Keratinocyte (primary cell): Measurements from ENCODE around the gene EYA4.

Source experiments
- EZH2 ChIP-seq: IDR thresholded peaks from one replicate; pipeline ENCODE4 v1.6.1; 2012; ENCODE audit warnings: inconsistent platforms, mild to moderate bottlenecking, low read length, moderate library complexity
- TF ChIP-seq, protein P1 (sequence below), 3 experiments: IDR thresholded peaks in 1 of 3; conservative IDR thresholded peaks in 1 of 3; optimal IDR thresholded peaks in 1 of 3; 2 replicates in 2 of 3; 3 replicates in 1 of 3; pipeline versions ENCODE3 to v1.5.1; 2011; ENCODE audit warnings: low read length in 3 of 3, mild to moderate bottlenecking in 3 of 3, moderate library complexity in 2 of 3, control low read depth in 1 of 3, inconsistent platforms in 1 of 3; ENCODE audit not compliant: insufficient read depth in 2 of 3; ENCODE audit errors: extremely low read depth in 1 of 3

DNA sequence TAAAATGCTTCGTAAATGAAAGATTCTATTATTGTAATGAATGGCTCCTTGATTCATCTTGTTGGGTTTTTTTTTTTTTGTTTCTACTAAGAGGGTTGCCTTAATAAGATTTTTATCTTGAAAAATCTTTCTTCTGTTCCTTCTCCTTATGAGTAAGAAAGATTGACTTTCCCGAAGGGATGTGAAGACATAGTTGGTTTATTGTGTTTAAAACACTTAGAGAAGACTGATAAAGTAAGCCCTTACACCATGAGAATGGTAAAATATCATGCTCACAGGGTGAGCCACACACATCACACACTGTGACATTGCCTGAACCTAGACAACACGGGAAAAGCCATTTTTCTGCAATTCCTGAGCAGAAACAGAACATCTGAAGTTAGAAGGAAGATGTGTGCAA lies 330.5 kb downstream of the EYA4 start:
- TF ChIP-seq, protein P1, sequence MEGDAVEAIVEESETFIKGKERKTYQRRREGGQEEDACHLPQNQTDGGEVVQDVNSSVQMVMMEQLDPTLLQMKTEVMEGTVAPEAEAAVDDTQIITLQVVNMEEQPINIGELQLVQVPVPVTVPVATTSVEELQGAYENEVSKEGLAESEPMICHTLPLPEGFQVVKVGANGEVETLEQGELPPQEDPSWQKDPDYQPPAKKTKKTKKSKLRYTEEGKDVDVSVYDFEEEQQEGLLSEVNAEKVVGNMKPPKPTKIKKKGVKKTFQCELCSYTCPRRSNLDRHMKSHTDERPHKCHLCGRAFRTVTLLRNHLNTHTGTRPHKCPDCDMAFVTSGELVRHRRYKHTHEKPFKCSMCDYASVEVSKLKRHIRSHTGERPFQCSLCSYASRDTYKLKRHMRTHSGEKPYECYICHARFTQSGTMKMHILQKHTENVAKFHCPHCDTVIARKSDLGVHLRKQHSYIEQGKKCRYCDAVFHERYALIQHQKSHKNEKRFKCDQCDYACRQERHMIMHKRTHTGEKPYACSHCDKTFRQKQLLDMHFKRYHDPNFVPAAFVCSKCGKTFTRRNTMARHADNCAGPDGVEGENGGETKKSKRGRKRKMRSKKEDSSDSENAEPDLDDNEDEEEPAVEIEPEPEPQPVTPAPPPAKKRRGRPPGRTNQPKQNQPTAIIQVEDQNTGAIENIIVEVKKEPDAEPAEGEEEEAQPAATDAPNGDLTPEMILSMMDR (optimal IDR thresholded peaks at IDR 0.05 in 1 of 3, IDR thresholded peaks at IDR 0.05 in 1 of 3, conservative IDR thresholded peaks at IDR 0.05 in 1 of 3; ENCODE audit: extremely low read depth in 1 of 3, insufficient read depth in 2 of 3, low read length in 3 of 3), result no peak
- no peak for TF ChIP-seq EZH2
